Caco-2 (cell line): ENCODE results near the gene DVL1. TPM values are rescaled to one million over a fixed set of nuclear protein-coding genes. Genes with fewer than 3 reads are reported as not detected.

Experiments used
- BruUV-seq: library from RNA; stranded (reverse); fragments of 400-500 nt; replicated peaks from 2 replicates; lab custom pipeline; 2021; lab: Mats Ljungman, UMichigan
- CTCF ChIA-PET: fragments of 300-600 bp; sonication (Branson Sonifier 250); formaldehyde crosslinking; loops from one replicate; lab custom pipeline; 2022; ENCODE audit warnings: antibody characterized with exemption; lab: Charles Lee
- POLR2A ChIA-PET: fragments of 300-600 bp; sonication (Branson Sonifier 250); formaldehyde crosslinking; loops from one replicate; lab custom pipeline; 2022; ENCODE audit warnings: antibody characterized with exemption; lab: Charles Lee
- DNase-seq, 2 experiments: peaks; one replicate each; pipeline versions ENCODE4 v3.0.0 to v3.0.0-alpha.2; 2020 to 2022
- H3K27me3 ChIP-seq: replicated peaks from 2 replicates; pipeline ENCODE4 v1.6.0; 2011; ENCODE audit warnings: low read length; ENCODE audit not compliant: control insufficient read depth, insufficient read depth
- H3K36me3 ChIP-seq: 2 replicates; pipeline ENCODE4 v1.5.1; 2011; ENCODE audit warnings: low read length; ENCODE audit not compliant: control insufficient read depth, insufficient read depth
- H3K4me1 ChIP-seq: fragments of 250-450 bp; sonication (Bioruptor Pico); 2 replicates; pipeline ENCODE4 v1.5.1; 2020; ENCODE audit warnings: mild to moderate bottlenecking
- H3K4me3 ChIP-seq: 2 replicates; pipeline ENCODE4 v1.5.1; 2011; ENCODE audit warnings: low read depth, mild to moderate bottlenecking, control low read depth, low read length
- H3K9me3 ChIP-seq: fragments of 250-450 bp; sonication (Bioruptor Pico); 2 replicates; pipeline ENCODE4 v1.5.1; 2020; ENCODE audit warnings: mild to moderate bottlenecking, moderate library complexity
- H3K27ac Mint-ChIP-seq: one replicate; pipeline ENCODE4 v1.8.0; 2022; ENCODE audit warnings: mixed read lengths; ENCODE audit not compliant: unreplicated experiment
- H3K27me3 Mint-ChIP-seq: one replicate; pipeline ENCODE4 v1.8.0; 2022; ENCODE audit warnings: mixed read lengths; ENCODE audit not compliant: insufficient read depth, unreplicated experiment
- H3K36me3 Mint-ChIP-seq: one replicate; pipeline ENCODE4 v1.8.0; 2022; ENCODE audit warnings: mild to moderate bottlenecking, mixed read lengths; ENCODE audit not compliant: insufficient read depth, unreplicated experiment
- H3K4me1 Mint-ChIP-seq: one replicate; pipeline ENCODE4 v1.8.0; 2022; ENCODE audit warnings: low read depth, mixed read lengths; ENCODE audit not compliant: unreplicated experiment
- H3K4me3 Mint-ChIP-seq: one replicate; pipeline ENCODE4 v1.8.0; 2022; ENCODE audit warnings: mild to moderate bottlenecking, moderate library complexity, mixed read lengths; ENCODE audit not compliant: unreplicated experiment
- H3K9me3 Mint-ChIP-seq: one replicate; pipeline ENCODE4 v1.8.0; 2022; ENCODE audit warnings: mixed read lengths; ENCODE audit not compliant: unreplicated experiment
- CTCF ChIP-seq, 2 experiments: fragments of 200-600 bp in 1 of 2; IDR thresholded peaks; 1 replicate in 1 of 2; 2 replicates in 1 of 2; pipeline versions ENCODE4 v1.5.1 to v1.8.0; 2011 to 2022; ENCODE audit warnings: antibody characterized with exemption in 1 of 2, control low read depth in 1 of 2, inconsistent platforms in 1 of 2, low read depth in 1 of 2, low read length in 1 of 2, mild to moderate bottlenecking in 1 of 2, moderate library complexity in 1 of 2; ENCODE audit not compliant: insufficient read depth in 1 of 2, severe bottlenecking in 1 of 2, unreplicated experiment in 1 of 2
- intact Hi-C: fragments of 100-400 bp; cut with micrococcal nuclease; formaldehyde crosslinking; loops from one replicate; pipeline ENCODE4 v1.10.0; 2022; ENCODE audit not compliant: unreplicated experiment
- total RNA-seq: library from RNA; stranded (reverse); gene quantifications from 2 replicates; pipeline ENCODE4 v1.2.3, GENCODE V29; 2022

DVL1 gene
- total RNA-seq, 1 experiment from 2014 or later: 40.6 TPM

GRCh38 chr1:1338278-1338677 is 10.9 kb downstream of the DVL1 start:
- no peaks in the 10 kb centered on the region; the same call in 1 of the 2 replicates for H3K36me3 ChIP-seq
- no peaks in the 10 kb centered on the region for H3K9me3 Mint-ChIP-seq
- H3K27ac Mint-ChIP-seq: no peak overlapping the region
- H3K27me3 ChIP-seq: no peaks in the 10 kb centered on the region
- no peak overlapping the region for H3K4me3 Mint-ChIP-seq
- peaks cover 45% of the 10 kb centered on the region for H3K36me3 Mint-ChIP-seq
- H3K4me1 ChIP-seq: no peaks in the 10 kb centered on the region
- no peaks in the 10 kb centered on the region for H3K27me3 Mint-ChIP-seq
- ChIA-PET POLR2A (no interaction called here), CTCF (no interaction called here)
- no peaks in the 10 kb centered on the region for H3K9me3 ChIP-seq
- DNase-seq: no peak
- no peak overlapping the region for H3K4me3 ChIP-seq
- intact Hi-C loops: no loop called here
- BruUV-seq: no TSS peak
- H3K4me1 Mint-ChIP-seq: no peaks in the 10 kb centered on the region
- TF ChIP-seq CTCF (IDR thresholded peaks at IDR 0.05; ENCODE audit: insufficient read depth in 1 of 2, low read depth in 1 of 2, low read length in 1 of 2, severe bottlenecking in 1 of 2, unreplicated experiment in 1 of 2): no peak

GRCh38 chr1:1337793-1338147 is 11.4 kb downstream of the DVL1 start:
- no peaks in the 10 kb centered on the region for H3K27me3 ChIP-seq
- intact Hi-C loops: no loop called here
- DNase-seq: no peak
- H3K36me3 Mint-ChIP-seq: peaks cover 40% of the 10 kb centered on the region
- ChIA-PET POLR2A (no interaction called here), CTCF (no interaction called here)
- BruUV-seq: no TSS peak
- H3K4me3 Mint-ChIP-seq: no peak overlapping the region
- no peaks in the 10 kb centered on the region for H3K27me3 Mint-ChIP-seq
- H3K4me1 ChIP-seq: no peaks in the 10 kb centered on the region
- no peaks in the 10 kb centered on the region; the same call in 1 of the 2 replicates for H3K36me3 ChIP-seq
- H3K9me3 Mint-ChIP-seq: no peaks in the 10 kb centered on the region
- no peaks in the 10 kb centered on the region for H3K9me3 ChIP-seq
- TF ChIP-seq CTCF (IDR thresholded peaks at IDR 0.05; ENCODE audit: insufficient read depth in 1 of 2, low read depth in 1 of 2, low read length in 1 of 2, severe bottlenecking in 1 of 2, unreplicated experiment in 1 of 2): no peak
- H3K4me3 ChIP-seq: no peak overlapping the region
- H3K4me1 Mint-ChIP-seq: no peaks in the 10 kb centered on the region
- no peak overlapping the region for H3K27ac Mint-ChIP-seq

- Histone ChIP-seq H3K9me3 (no peaks in the 10 kb centered on the region), H3K36me3 (no peaks in the 10 kb centered on the region; the same call in 1 of the 2 replicates), H3K27me3 (no peaks in the 10 kb centered on the region), H3K4me1 (no peaks in the 10 kb centered on the region), H3K4me3 (no peak overlapping the region)
- no TSS peak for BruUV-seq
- Mint-ChIP-seq H3K27me3 (no peaks in the 10 kb centered on the region), H3K4me1 (no peaks in the 10 kb centered on the region), H3K36me3 (peaks cover 43% of the 10 kb centered on the region), H3K9me3 (no peaks in the 10 kb centered on the region), H3K4me3 (no peak overlapping the region), H3K27ac (no peak overlapping the region)
- intact Hi-C loops: no loop called here
- TF ChIP-seq CTCF (IDR thresholded peaks at IDR 0.05; ENCODE audit: insufficient read depth in 1 of 2, low read depth in 1 of 2, low read length in 1 of 2, severe bottlenecking in 1 of 2, unreplicated experiment in 1 of 2): no peak
- POLR2A ChIA-PET: no interaction called here
- DNase-seq: no peak
- CTCF ChIA-PET: no interaction called here
These were observed 12.1 kb downstream of the DVL1 start for GRCh38 chr1:1336931-1337792.
